Measurements from ENCODE around the gene BBS12.
A peak's percentile ranks its signal among the peaks of the same experiment; 100 is the strongest.

Gene BBS12
- 2.7 to 12.0 (median 5.4) reads per million in 9 experiments for total RNA-seq

- Mint-ChIP-seq H3K27me3 (no peaks in the 10 kb centered on the region), H3K36me3 (ENCODE audit: insufficient read depth) (peaks cover 18% of the 10 kb centered on the region), H3K9me3 (no peaks in the 10 kb centered on the region), H3K4me1 (ENCODE audit: low read depth in 2 of 2) (peaks cover 9 to 10% of the 10 kb centered on the region in 2 donors), H3K27ac (peak within 1 kb of the TSS; percentile 96 to 99), H3K4me3 (peak within 1 kb of the TSS; percentile 85 to 98)
- DNase-seq (peak; percentile 99 to 100 (median 99)), ATAC-seq (replicated peaks) (peak; percentile 95)
Observed at GRCh38 chr4:122732329-122733026, at the start of gene BBS12. Gene BBS12, plus strand, starts transcription at chr4:122732704. Its CDS starts 9,189 bp downstream, at chr4:122741893.

DNA sequence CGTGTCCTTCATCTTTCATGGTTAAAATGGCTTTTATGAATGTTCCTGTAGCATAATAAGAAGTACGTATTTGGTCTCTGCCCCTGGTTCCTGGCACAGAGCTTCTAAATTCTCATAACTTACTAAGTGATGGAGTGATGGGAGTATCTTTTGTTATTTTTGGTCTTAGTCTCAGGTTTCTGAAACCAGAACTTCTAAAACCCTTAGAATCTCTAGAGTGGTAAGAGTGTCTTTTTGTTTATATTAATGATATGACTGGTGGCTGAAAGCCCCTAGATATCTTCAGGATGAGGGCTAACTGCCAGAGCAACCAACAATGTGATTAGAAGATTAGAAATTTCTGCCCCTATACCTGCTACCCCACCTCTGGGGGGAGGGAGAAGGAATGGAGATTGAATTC is 45.8 kb upstream of the BBS12 start:
- DNase-seq (no peak), ATAC-seq (replicated peaks) (no peak)
- no peaks in the 10 kb centered on the region for H3K36me3 Mint-ChIP-seq (ENCODE audit: insufficient read depth)
- H3K27ac Mint-ChIP-seq, result no peak overlapping the region
- H3K27me3 Mint-ChIP-seq, result peaks cover 0 to 6% of the 10 kb centered on the region in 2 donors
- no peak overlapping the region for H3K4me3 Mint-ChIP-seq
- H3K9me3 Mint-ChIP-seq, result peaks cover 0 to 1% of the 10 kb centered on the region in 2 donors
- peaks cover 18 to 27% of the 10 kb centered on the region in 2 donors for H3K4me1 Mint-ChIP-seq (ENCODE audit: low read depth in 2 of 2)

- no peaks in the 10 kb centered on the region for H3K36me3 Mint-ChIP-seq (ENCODE audit: insufficient read depth)
- ATAC-seq (replicated peaks), result no peak
- peaks cover 0 to 6% of the 10 kb centered on the region in 2 donors for H3K27me3 Mint-ChIP-seq
- no peak overlapping the region for H3K4me3 Mint-ChIP-seq
- H3K27ac Mint-ChIP-seq, result no peak overlapping the region
- peaks cover 0 to 1% of the 10 kb centered on the region in 2 donors for H3K9me3 Mint-ChIP-seq
- peaks cover 18 to 27% of the 10 kb centered on the region in 2 donors for H3K4me1 Mint-ChIP-seq (ENCODE audit: low read depth in 2 of 2)
- DNase-seq, result no peak
Observed at GRCh38 chr4:122687531-122688061, 44.9 kb upstream of the BBS12 start.

DNA sequence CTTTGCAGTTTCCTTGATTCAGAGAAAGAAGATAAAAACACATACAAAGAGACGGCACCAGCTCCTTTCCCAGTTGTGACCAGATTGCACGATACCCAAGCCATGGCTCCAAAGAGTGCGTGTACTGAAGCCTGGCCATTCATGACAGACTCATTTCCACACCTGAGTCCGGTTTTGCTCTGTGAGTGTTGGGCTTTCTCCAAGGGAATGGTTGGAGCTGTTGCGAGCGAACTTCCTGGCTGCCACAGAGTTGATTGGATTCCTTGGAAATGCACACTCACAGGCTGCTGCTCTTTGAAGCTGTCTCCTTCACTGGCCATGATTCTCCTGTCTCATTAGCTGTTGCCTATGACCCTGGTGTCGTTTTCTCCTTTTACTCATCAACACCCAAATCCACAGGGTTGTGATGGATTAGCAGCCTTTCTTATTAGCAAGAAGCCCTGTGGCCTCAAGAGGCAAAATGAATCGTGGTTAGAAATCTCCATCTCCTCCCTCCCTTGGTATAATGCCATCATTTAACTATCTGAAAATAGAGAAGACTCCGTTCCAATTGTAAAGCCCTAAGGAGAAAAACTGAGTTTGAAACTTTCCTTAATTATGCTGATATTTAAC is 43.9 kb upstream of the BBS12 start:
- peak overlapping the region; percentile 57 to 68 for H3K4me3 Mint-ChIP-seq
- H3K27ac Mint-ChIP-seq, result peak overlapping the region; percentile 4 to 62
- no peak for DNase-seq
- no peak for ATAC-seq (replicated peaks)
- peaks cover 0 to 1% of the 10 kb centered on the region in 2 donors for H3K9me3 Mint-ChIP-seq
- H3K4me1 Mint-ChIP-seq (ENCODE audit: low read depth in 2 of 2), result peaks cover 18 to 27% of the 10 kb centered on the region in 2 donors
- peaks cover 0 to 6% of the 10 kb centered on the region in 2 donors for H3K27me3 Mint-ChIP-seq
- H3K36me3 Mint-ChIP-seq (ENCODE audit: insufficient read depth), result no peaks in the 10 kb centered on the region

GRCh38 chr4:122689972-122690371 is 42.5 kb upstream of the BBS12 start:
- Mint-ChIP-seq H3K27me3 (peaks cover 0 to 2% of the 10 kb centered on the region in 2 donors), H3K27ac (peak overlapping the region in 1 of 2 donors; percentile 71), H3K9me3 (no peaks in the 10 kb centered on the region), H3K36me3 (ENCODE audit: insufficient read depth) (no peaks in the 10 kb centered on the region), H3K4me3 (peak overlapping the region; percentile 37 to 57), H3K4me1 (ENCODE audit: low read depth in 2 of 2) (peaks cover 18 to 27% of the 10 kb centered on the region in 2 donors)
- DNase-seq, result no peak
- peak; percentile 51 for ATAC-seq (replicated peaks)

- Mint-ChIP-seq H3K27ac (no peak overlapping the region), H3K27me3 (peaks cover 6 to 16% of the 10 kb centered on the region in 2 donors), H3K4me1 (ENCODE audit: low read depth in 2 of 2) (peaks cover 18 to 27% of the 10 kb centered on the region in 2 donors), H3K36me3 (ENCODE audit: insufficient read depth) (no peaks in the 10 kb centered on the region), H3K9me3 (no peaks in the 10 kb centered on the region), H3K4me3 (no peak overlapping the region)
- ATAC-seq (replicated peaks) (no peak), DNase-seq (no peak)
Observed at GRCh38 chr4:122691988-122692387, 40.5 kb upstream of the BBS12 start.

DNA sequence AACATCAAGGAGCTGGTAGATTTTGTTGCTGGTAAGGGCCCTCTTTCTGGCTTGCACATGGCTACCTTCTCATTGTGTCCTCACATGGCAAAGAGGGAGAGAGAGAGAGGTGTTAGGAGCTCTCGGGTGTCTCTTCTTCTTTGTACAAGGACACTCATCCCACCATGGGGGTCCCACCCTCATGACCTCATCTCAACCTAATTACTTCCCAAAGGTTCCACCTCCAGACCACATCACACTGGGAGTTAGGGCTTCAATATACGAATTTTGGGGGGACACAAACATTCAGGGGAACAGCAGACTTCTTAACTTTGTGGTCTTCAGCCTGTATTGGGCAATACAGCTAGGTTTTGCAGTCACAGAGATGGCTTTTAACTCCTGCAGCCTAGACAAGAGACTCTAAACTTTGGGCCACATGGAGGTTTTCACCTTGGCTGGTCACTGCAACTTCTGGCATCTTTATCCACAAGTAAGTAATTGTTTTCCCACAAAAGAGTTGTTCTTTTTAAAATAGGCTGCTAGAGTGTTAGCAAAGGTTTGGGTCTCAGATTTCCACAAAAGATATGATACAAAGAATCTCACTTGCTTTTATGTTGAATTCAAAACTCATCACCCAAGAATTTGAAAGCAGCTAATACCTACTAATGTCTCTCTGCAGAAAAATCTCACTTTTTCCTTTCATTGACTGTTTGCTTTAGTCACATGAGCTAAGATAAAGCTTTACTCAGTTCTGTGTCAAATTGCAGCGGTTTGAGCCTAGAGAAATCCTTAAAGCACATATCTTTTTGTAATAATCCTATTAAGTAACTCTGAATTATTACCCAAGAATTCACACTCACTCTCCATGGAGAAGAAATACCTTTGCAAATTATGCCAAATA is 39.6 kb upstream of the BBS12 start:
- ATAC-seq (replicated peaks) (no peak), DNase-seq (no peak)
- Mint-ChIP-seq H3K4me3 (no peak overlapping the region), H3K36me3 (ENCODE audit: insufficient read depth) (no peaks in the 10 kb centered on the region), H3K27ac (no peak overlapping the region), H3K4me1 (ENCODE audit: low read depth in 2 of 2) (peaks cover 15 to 18% of the 10 kb centered on the region in 2 donors), H3K9me3 (no peaks in the 10 kb centered on the region), H3K27me3 (peaks cover 10 to 16% of the 10 kb centered on the region in 2 donors)

DNA sequence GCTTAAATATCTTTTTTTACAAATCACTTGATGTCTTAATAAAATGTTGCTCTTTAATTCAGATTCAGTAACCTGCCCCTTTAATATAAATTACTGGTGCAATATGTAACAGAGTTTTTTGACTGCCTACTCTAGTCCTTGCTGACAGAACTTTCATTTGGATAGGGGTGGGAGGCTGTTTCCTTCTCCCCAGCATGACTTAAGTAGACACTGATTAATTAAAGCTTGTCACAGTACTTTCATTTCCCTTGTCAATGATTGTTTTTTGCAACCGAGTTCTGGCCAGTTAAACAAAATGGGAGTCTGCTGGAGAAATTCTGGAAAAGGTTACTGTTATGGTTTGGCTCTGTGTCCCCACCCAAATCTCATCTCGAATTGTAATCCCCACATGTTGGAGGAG is 37.3 kb upstream of the BBS12 start:
- no peak for DNase-seq
- peaks cover 10 to 22% of the 10 kb centered on the region in 2 donors for H3K27me3 Mint-ChIP-seq

GRCh38 chr4:122700178-122700725 is 32.3 kb upstream of the BBS12 start:
- no peaks in the 10 kb centered on the region for H3K36me3 Mint-ChIP-seq (ENCODE audit: insufficient read depth)
- no peak for ATAC-seq (replicated peaks)
- H3K9me3 Mint-ChIP-seq, result no peaks in the 10 kb centered on the region
- H3K4me1 Mint-ChIP-seq (ENCODE audit: low read depth in 2 of 2), result peaks cover 0 to 4% of the 10 kb centered on the region in 2 donors
- peaks cover 28 to 57% of the 10 kb centered on the region in 2 donors for H3K27me3 Mint-ChIP-seq
- no peak overlapping the region for H3K27ac Mint-ChIP-seq
- no peak overlapping the region for H3K4me3 Mint-ChIP-seq
- DNase-seq, result no peak

More for the DNA sequence above, 37.3 kb upstream of the BBS12 start:
- H3K4me1 Mint-ChIP-seq (ENCODE audit: low read depth in 2 of 2), result peaks cover 0 to under 1% of the 10 kb centered on the region in 2 donors
- H3K27ac Mint-ChIP-seq, result no peak overlapping the region
- H3K9me3 Mint-ChIP-seq, result no peaks in the 10 kb centered on the region
- H3K4me3 Mint-ChIP-seq, result no peak overlapping the region
- H3K36me3 Mint-ChIP-seq (ENCODE audit: insufficient read depth), result no peaks in the 10 kb centered on the region
- no peak for ATAC-seq (replicated peaks)

DNA sequence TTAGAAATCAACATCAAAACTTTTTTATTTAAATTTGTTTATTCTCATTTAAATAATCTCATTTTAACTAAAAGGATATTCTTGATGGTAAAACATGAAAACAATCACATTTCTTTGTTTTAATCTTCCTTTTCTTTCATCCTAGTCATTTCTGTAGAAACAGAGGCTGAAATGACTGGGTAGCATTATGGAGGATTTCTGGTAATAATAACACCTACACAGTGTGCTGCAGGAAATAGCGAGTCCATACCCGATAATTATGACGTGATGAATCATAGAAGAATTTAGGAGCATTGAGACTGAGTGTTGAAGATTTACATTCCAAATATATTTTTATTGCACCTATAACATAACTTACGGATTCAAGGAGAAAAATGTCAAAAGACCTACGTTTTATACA is 31.4 kb upstream of the BBS12 start:
- no peak for DNase-seq
- no peak overlapping the region for H3K27ac Mint-ChIP-seq
- peaks cover 28 to 55% of the 10 kb centered on the region in 2 donors for H3K27me3 Mint-ChIP-seq
- H3K4me3 Mint-ChIP-seq, result no peak overlapping the region
- H3K9me3 Mint-ChIP-seq, result no peaks in the 10 kb centered on the region
- no peak for ATAC-seq (replicated peaks)
- H3K36me3 Mint-ChIP-seq (ENCODE audit: insufficient read depth), result no peaks in the 10 kb centered on the region
- H3K4me1 Mint-ChIP-seq (ENCODE audit: low read depth in 2 of 2), result peaks cover 0 to 4% of the 10 kb centered on the region in 2 donors

- DNase-seq, result no peak
- Mint-ChIP-seq H3K36me3 (ENCODE audit: insufficient read depth) (no peaks in the 10 kb centered on the region), H3K4me1 (ENCODE audit: low read depth in 2 of 2) (peaks cover 0 to 4% of the 10 kb centered on the region in 2 donors), H3K9me3 (no peaks in the 10 kb centered on the region), H3K27me3 (peaks cover 22 to 55% of the 10 kb centered on the region in 2 donors), H3K27ac (no peak overlapping the region), H3K4me3 (no peak overlapping the region)
- ATAC-seq (replicated peaks), result no peak
Observed at GRCh38 chr4:122701965-122702364, 30.5 kb upstream of the BBS12 start.

- no peak for DNase-seq
- no peaks in the 10 kb centered on the region for H3K9me3 Mint-ChIP-seq
- peaks cover 21 to 64% of the 10 kb centered on the region in 2 donors for H3K27me3 Mint-ChIP-seq
- no peaks in the 10 kb centered on the region for H3K36me3 Mint-ChIP-seq (ENCODE audit: insufficient read depth)
- no peak for ATAC-seq (replicated peaks)
- no peak overlapping the region for H3K4me3 Mint-ChIP-seq
- no peak overlapping the region for H3K27ac Mint-ChIP-seq
- peaks cover 0 to 7% of the 10 kb centered on the region in 2 donors for H3K4me1 Mint-ChIP-seq (ENCODE audit: low read depth in 2 of 2)
Observed at GRCh38 chr4:122702939-122703338, 29.6 kb upstream of the BBS12 start.

- ATAC-seq (replicated peaks) (no peak), DNase-seq (no peak)
- H3K27me3 Mint-ChIP-seq, result peaks cover 25 to 68% of the 10 kb centered on the region in 2 donors
- no peaks in the 10 kb centered on the region for H3K9me3 Mint-ChIP-seq
- no peaks in the 10 kb centered on the region for H3K36me3 Mint-ChIP-seq (ENCODE audit: insufficient read depth)
- no peak overlapping the region for H3K27ac Mint-ChIP-seq
- peaks cover 0 to 7% of the 10 kb centered on the region in 2 donors for H3K4me1 Mint-ChIP-seq (ENCODE audit: low read depth in 2 of 2)
- H3K4me3 Mint-ChIP-seq, result no peak overlapping the region
Observed at GRCh38 chr4:122703868-122704267, 28.6 kb upstream of the BBS12 start.

Measured in effector memory CD8-positive, alpha-beta T cell (primary cell).